ENCODE measurements around the gene USP53. TPM values are rescaled to one million over a fixed set of nuclear protein-coding genes. Genes with fewer than 3 reads are reported as not detected.
"Not testable (repeated sequence)": the region's sequence is repeated elsewhere in the genome, so short reads cannot be mapped to it uniquely, and the experiment has no call there.

The USP53 gene
- total RNA-seq = 183 TPM

GRCh38 chr4:119212234-119212963, at the start of gene USP53:
Gene USP53 (plus strand): TSS chr4:119212713. CDS start chr4:119239760, 27,047 bp downstream.
- intact Hi-C loops (cut with DNase I) = no loop called here
- ATAC-seq = peak; percentile 98
- peak; percentile 99 for DNase-seq (ENCODE audit: low spot score)

- intact Hi-C loops (cut with DNase I) = no loop called here
- DNase-seq (ENCODE audit: low spot score) = no peak
- no peak for ATAC-seq
Measured at GRCh38 chr4:119165767-119166166, 46.7 kb upstream of the USP53 start.

DNA sequence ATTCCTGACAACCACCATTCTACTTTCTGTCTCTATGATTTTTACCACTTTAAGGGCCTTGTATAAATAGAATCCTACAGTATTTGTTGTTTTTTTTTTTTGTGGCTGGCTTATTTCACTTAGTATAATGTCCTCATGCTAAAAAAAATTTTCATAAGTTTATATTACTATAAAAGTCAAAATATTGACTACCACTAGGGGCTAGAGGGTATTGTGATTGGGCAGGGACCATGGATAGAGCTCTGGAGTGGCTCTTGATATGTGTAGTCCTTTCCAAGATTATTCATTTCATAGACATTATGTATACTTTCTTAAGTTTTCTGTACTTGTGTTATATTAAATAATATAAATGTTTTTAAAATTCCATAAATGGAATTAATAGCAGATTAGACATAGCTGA, 42.3 kb upstream of the USP53 start:
- DNase-seq (ENCODE audit: low spot score) (no peak), ATAC-seq (no peak)
- intact Hi-C loops (cut with DNase I) = no loop called here

DNA sequence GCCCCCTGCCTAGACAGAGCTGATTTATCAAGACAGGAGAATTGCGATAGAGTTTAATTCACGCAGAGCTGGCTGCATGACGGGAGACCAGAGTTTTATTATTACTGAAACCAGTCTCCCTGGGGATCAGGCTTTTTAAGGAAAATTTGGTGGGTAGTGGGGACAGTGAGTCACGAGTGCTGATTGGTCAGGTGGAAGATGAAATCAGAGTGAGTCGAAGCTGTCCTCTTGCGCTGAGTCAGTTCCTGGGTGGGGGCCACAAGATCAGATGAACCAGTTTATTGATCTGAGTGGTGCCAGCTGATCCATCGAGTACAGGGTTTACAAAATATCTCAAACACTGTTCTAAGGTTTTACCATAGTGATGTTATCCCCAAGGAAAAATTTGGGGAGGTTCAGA, 40.3 kb upstream of the USP53 start:
- intact Hi-C loops (cut with DNase I) = no loop called here
- ATAC-seq = no peak

DNA sequence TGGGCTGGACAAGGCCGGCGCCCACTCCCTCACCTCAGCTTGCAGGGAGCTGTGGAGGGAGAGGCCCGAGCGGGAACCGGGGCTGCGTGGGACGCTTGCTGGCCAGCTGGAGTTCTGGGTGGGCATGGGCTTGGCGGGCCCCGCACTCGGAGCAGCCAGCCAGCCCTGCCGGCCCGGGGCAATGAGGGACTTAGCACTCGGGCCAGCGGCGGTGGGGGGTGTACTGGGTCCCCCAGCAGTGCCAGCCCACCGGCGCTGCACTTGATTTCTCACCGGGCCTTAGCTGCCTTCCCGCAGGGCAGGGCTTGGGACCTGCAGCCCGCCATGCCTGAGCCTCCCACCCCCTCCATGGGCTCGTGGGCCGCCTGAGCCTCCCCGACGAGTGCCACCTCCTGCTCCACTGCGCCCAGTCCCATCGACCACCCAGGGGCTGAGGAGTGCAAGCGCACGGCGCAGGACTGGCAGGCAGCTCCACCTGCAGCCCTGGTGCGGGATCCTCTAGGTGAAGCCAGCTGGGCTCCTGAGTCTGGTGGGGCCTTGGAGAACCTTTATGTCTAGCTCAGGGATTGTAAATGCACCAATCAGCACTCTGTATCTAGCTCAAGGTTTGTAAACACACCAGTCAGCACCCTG, 38.7 kb upstream of the USP53 start:
- intact Hi-C loops (cut with DNase I); ATAC-seq; DNase-seq (ENCODE audit: low spot score): not testable (repeated sequence)

More for the DNA sequence above, 40.3 kb upstream of the USP53 start:
- no peak for DNase-seq (ENCODE audit: low spot score)

DNA sequence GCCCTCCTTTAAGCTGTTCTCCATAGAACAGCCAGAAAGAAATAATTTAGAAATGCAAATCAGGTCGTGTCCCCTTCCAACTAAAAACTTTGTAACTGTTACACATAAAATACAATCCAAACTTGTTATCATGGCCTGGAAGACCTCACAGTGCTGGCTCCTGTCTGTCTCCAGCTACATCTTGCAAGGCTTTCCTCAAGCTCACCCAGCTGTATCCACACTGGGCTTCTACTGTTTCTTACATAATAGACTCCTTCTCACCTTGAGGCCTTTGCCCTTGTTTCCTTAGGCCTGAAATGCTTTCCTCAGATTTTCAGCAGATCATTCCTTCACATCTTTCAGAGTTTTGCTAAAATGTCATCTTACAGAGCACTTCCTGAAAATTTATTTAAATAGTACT, 33.5 kb upstream of the USP53 start:
- ATAC-seq (no peak), DNase-seq (ENCODE audit: low spot score) (no peak)
- intact Hi-C loops (cut with DNase I) = no loop called here

GRCh38 chr4:119184128-119184527, 28.4 kb upstream of the USP53 start:
- DNase-seq (ENCODE audit: low spot score) (no peak), ATAC-seq (no peak)

DNA sequence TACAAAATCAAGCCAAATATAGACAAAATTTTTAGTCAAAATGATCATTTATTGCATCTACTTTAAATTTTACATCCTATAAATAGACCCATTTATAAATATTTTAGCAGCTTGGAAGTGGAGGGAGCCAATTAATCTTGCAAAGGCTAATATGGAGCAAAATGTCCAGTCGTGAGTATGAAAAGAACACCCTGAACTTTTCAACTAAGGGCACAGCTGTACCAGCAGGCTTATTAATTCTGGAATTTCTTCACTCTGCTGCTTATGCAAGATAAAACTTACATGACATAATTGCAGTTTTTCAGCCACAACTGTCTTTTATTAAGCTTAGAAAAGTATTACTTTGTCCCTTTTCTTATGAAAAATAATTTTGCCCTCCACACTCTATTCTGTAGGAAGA, 22.9 kb upstream of the USP53 start:
- ATAC-seq (peak; percentile 97), DNase-seq (ENCODE audit: low spot score) (no peak)
- intact Hi-C loops (cut with DNase I) = no loop called here

More at GRCh38 chr4:119184128-119184527, 28.4 kb upstream of the USP53 start:
- intact Hi-C loops (cut with DNase I) = no loop called here

GRCh38 chr4:119190354-119190753, 22.2 kb upstream of the USP53 start:
- intact Hi-C loops (cut with DNase I) = no loop called here
- ATAC-seq = peak; percentile 35
- no peak for DNase-seq (ENCODE audit: low spot score)

- DNase-seq (ENCODE audit: low spot score) (no peak), ATAC-seq (no peak)
- intact Hi-C loops (cut with DNase I) = no loop called here
Measured at GRCh38 chr4:119191505-119191904, 21.0 kb upstream of the USP53 start.

DNA sequence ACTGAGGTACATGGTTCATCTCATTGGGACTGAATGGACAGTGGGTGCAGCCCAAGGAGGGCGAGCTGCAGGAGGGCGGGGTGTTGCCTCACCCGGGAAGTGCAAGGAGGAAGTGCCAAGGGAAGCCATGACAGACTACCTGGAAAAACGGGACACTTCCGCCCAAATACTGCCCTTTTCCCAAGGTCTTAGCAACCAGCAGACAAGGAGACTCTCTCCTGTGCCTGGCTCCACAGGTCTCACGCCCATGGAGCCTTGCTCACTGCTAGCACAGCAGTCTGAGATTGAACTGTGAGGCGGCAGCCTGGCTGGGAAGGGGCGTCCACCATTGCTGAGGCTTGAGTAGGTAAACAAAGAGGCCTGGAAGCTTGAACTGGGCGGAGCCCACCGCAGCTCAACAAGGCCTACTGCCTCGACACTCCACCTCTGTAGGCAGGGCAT, 14.7 kb upstream of the USP53 start:
- ATAC-seq (no peak), DNase-seq (ENCODE audit: low spot score) (no peak)
- intact Hi-C loops (cut with DNase I) = no loop called here

- intact Hi-C loops (cut with DNase I) = no loop called here
- DNase-seq (ENCODE audit: low spot score) = no peak
- no peak for ATAC-seq
Measured at GRCh38 chr4:119204916-119205315, 7.6 kb upstream of the USP53 start.

- intact Hi-C loops (cut with DNase I) = no loop called here
- ATAC-seq (no peak), DNase-seq (ENCODE audit: low spot score) (no peak)
Measured at GRCh38 chr4:119205690-119206089, 6.8 kb upstream of the USP53 start.

DNA sequence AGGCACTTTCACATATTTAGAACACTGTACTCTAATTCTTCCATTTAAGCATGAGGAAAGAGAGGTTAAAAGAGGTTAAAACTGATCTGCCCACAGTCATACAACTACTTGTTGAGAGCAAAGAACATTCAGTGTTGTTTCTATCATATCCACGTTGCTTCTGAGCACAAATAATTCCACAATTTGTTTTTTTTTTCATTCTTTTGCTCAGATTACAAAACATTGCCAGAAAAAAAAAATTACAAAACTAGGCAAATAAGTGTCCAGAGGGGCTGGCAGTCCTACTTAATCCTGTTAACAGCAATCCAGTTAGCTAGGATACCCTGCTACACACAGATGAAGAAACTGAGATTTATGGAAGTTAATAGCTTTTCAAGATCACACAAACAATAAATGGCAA, 6.3 kb upstream of the USP53 start:
- intact Hi-C loops (cut with DNase I) = no loop called here
- no peak for DNase-seq (ENCODE audit: low spot score)

GRCh38 chr4:119207051-119207450, 5.5 kb upstream of the USP53 start:
- intact Hi-C loops (cut with DNase I) = no loop called here
- DNase-seq (ENCODE audit: low spot score) (no peak), ATAC-seq (peak; percentile 44)

More for the DNA sequence above, 6.3 kb upstream of the USP53 start:
- peak; percentile 89 for ATAC-seq

- DNase-seq (ENCODE audit: low spot score) (no peak), ATAC-seq (no peak)
- intact Hi-C loops (cut with DNase I) = no loop called here
Measured at GRCh38 chr4:119209077-119209476, 3.4 kb upstream of the USP53 start.

DNA sequence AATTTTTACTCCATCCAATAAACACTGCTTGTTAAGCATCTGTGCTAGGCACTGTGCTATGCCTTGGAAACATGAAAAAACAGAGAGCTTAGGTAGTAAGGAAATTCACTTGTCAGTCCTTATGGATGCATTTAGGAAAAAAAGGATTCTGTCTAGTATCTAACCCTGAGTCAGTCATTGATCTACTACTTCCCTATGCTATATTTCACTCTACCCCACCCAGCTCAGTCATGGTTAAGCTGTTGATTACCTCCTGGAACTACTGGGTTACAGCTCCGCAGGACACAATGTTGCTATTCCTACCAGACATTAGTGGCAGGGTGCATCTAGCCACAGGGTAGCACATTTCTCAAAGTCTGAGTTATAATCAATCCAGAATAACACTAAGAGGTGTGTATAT, 2.9 kb upstream of the USP53 start:
- DNase-seq (ENCODE audit: low spot score) (no peak), ATAC-seq (no peak)
- intact Hi-C loops (cut with DNase I) = no loop called here

DNA sequence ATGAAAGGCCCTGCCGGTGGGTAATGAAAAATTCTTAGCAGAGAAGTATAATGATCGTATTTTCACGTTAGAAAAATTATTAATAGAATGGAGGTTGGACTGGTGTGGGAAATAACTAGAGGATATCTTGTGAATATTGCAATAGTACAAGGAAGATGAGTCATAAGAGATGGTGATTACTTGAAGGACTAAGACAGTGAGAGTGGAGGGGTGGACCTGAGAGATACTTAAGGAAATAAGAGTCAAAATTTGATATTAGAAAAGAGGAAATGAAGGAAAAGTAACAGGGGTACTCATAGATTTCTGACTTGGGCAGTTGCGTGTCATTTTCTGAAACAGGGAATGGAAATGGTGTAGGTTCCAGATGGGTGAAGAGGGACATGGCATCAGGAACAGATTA, 1.7 kb upstream of the USP53 start:
- DNase-seq (ENCODE audit: low spot score) = no peak
- ATAC-seq = no peak
- intact Hi-C loops (cut with DNase I) = no loop called here

- ATAC-seq (peak; percentile 0), DNase-seq (ENCODE audit: low spot score) (no peak)
- intact Hi-C loops (cut with DNase I) = no loop called here
Measured at GRCh38 chr4:119211867-119212233, 663 bp upstream of the USP53 start.

DNA sequence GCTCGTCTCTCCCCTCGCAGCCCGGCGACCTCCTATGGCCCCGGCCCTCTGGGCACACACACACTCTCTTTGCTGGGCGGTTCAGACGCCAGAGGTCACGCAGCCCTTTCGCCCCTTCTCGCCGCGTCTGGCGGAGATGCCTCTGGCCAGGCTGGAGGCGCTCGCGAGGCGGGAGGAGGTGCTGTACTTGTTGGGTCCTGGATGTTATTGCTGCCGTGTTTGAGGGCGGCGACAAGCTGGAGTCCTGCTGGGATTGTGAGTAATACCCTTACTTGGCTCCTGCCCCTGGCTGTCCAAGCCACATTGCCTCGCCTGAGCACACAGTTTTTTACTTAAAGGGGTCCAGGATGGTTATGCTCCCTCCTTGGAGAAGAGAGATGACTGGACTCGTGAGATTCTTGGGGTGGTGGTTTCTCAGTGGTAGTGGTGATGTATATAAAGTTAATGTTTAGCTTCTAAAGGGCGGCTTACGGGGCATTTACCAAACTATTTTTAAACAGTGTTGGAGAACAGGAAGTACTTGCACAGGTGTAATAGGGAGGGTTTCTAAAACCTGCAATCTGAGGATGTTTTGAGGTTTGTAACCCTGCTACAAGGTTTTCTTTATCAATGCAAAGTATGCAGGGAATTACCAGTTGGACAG, 572 bp downstream of the USP53 start:
- intact Hi-C loops (cut with DNase I) = no loop called here
- DNase-seq (ENCODE audit: low spot score) (peak; percentile 87), ATAC-seq (peak; percentile 81)

All from sciatic nerve (tissue), 2 donors.